B cell (primary cell): Measurements from ENCODE around the gene PHACTR3. TPM values are rescaled to one million over a fixed set of nuclear protein-coding genes. Genes with fewer than 3 reads are reported as not detected.

Experiments
- ATAC-seq: fragments of 200-7000 bp; cut with Tn5 transposase; one replicate; pipeline ENCODE4 v1.10.0; 2021; ENCODE audit warnings: low read depth, mild to moderate bottlenecking, moderate number of reproducible peaks, moderate library complexity
- CTCF ChIA-PET: fragments of 350-600 bp; sonication (Branson Sonifier 250); formaldehyde crosslinking; loops from one replicate; lab custom pipeline; 2021; ENCODE audit warnings: antibody characterized with exemption, inconsistent platforms; lab: Charles Lee
- POLR2A ChIA-PET: fragments of 350-600 bp; sonication (Branson Sonifier 250); formaldehyde crosslinking; loops from one replicate; lab custom pipeline; 2021; ENCODE audit warnings: antibody characterized with exemption; lab: Charles Lee
- DNase-seq: peaks from one replicate; pipeline ENCODE4 v3.0.0; 2013
- H2AFZ ChIP-seq: 2 replicates; pipeline ENCODE4 v1.6.1; 2012; ENCODE audit warnings: mild to moderate bottlenecking, low read depth, low read length; ENCODE audit not compliant: insufficient read depth, poor library complexity, severe bottlenecking
- H3K27ac ChIP-seq, 2 donors: 1 replicate in 1 of 2; 2 replicates in 1 of 2; pipeline ENCODE4 v1.5.1; 2012 to 2013; ENCODE audit warnings: low read length in 2 of 2, mild to moderate bottlenecking in 2 of 2, moderate library complexity in 1 of 2
- H3K27me3 ChIP-seq, 4 experiments: fragments of 200-600 bp in 1 of 4; sonication (generic) in 1 of 4; replicated peaks in 1 of 4; 1 replicate in 2 of 4; 2 replicates in 2 of 4; pipeline versions ENCODE4 v1.6.1 to v1.7.0; 2013 to 2016; ENCODE audit warnings: low read length in 3 of 4, mild to moderate bottlenecking in 2 of 4, mixed read lengths in 1 of 4, moderate library complexity in 1 of 4; ENCODE audit not compliant: insufficient read depth in 4 of 4, control insufficient read depth in 3 of 4; ENCODE audit errors: control extremely low read depth in 1 of 4
- H3K36me3 ChIP-seq, 2 experiments: replicated peaks in 1 of 2; 1 replicate in 1 of 2; 2 replicates in 1 of 2; pipeline versions ENCODE4 v1.6.1 to v1.7.1; 2013; ENCODE audit warnings: low read length in 1 of 2; ENCODE audit not compliant: insufficient read depth in 2 of 2, control insufficient read depth in 1 of 2; ENCODE audit errors: control extremely low read depth in 1 of 2, extremely low read depth in 1 of 2
- H3K4me1 ChIP-seq, 2 donors: fragments of 200-600 bp in 1 of 2; sonication (generic) in 1 of 2; 1 replicate in 1 of 2; 2 replicates in 1 of 2; pipeline versions ENCODE4 v1.5.1 to v1.6.1; 2013 to 2017; ENCODE audit warnings: low read length in 2 of 2; ENCODE audit not compliant: control insufficient read depth in 2 of 2, insufficient read depth in 2 of 2
- H3K4me2 ChIP-seq: replicated peaks from 2 replicates; pipeline ENCODE3; 2012; ENCODE audit warnings: mild to moderate bottlenecking, low read depth, low read length; ENCODE audit not compliant: poor library complexity, severe bottlenecking
- H3K4me3 ChIP-seq, 5 experiments: fragments of 200-600 bp in 1 of 5; sonication (generic) in 1 of 5; 1 replicate in 3 of 5; 2 replicates in 2 of 5; pipeline versions ENCODE4 v1.5.1 to v1.7.0; 2011 to 2016; ENCODE audit warnings: low read length in 4 of 5, mild to moderate bottlenecking in 4 of 5, low read depth in 2 of 5, control low read depth in 1 of 5, moderate library complexity in 1 of 5; ENCODE audit not compliant: insufficient read depth in 1 of 5; ENCODE audit errors: control extremely low read depth in 1 of 5, extremely low read depth in 1 of 5
- H3K79me2 ChIP-seq: fragments of 200-600 bp; sonication (generic); one replicate; pipeline ENCODE4 v1.6.0; 2016; ENCODE audit warnings: low read length; ENCODE audit not compliant: control insufficient read depth, insufficient read depth
- H3K9ac ChIP-seq: fragments of 200-600 bp; sonication (generic); 2 replicates; pipeline ENCODE4 v1.6.1; 2017; ENCODE audit warnings: mild to moderate bottlenecking, low read length, moderate library complexity
- H3K9me3 ChIP-seq, 3 donors: one replicate each; pipeline versions ENCODE4 v1.6.1 to v1.7.1; 2013; ENCODE audit warnings: low read length in 2 of 3; ENCODE audit not compliant: control insufficient read depth in 2 of 3, insufficient read depth in 1 of 3; ENCODE audit errors: control extremely low read depth in 1 of 3
- H4K20me1 ChIP-seq: 2 replicates; pipeline ENCODE4 v1.6.0; 2012; ENCODE audit warnings: mild to moderate bottlenecking, low read length; ENCODE audit not compliant: insufficient read depth, control insufficient read depth, poor library complexity, severe bottlenecking
- H3K27ac Mint-ChIP-seq: one replicate; pipeline ENCODE4 v1.8.0; 2021; ENCODE audit warnings: mixed read lengths
- H3K27me3 Mint-ChIP-seq: one replicate; pipeline ENCODE4 v1.8.0; 2021; ENCODE audit warnings: mixed read lengths
- H3K4me1 Mint-ChIP-seq: one replicate; pipeline ENCODE4 v1.8.0; 2021; ENCODE audit warnings: mixed read lengths
- H3K4me3 Mint-ChIP-seq: one replicate; pipeline ENCODE4 v1.8.0; 2021; ENCODE audit warnings: mixed read lengths
- H3K9me3 Mint-ChIP-seq: one replicate; pipeline ENCODE4 v1.8.0; 2022; ENCODE audit warnings: mixed read lengths; ENCODE audit not compliant: insufficient read depth
- CTCF ChIP-seq: fragments of 200-600 bp; IDR thresholded peaks from one replicate; pipeline ENCODE4 v1.8.0; 2022; ENCODE audit warnings: antibody characterized with exemption, mild to moderate bottlenecking
- EZH2 ChIP-seq: IDR thresholded peaks from 2 replicates; pipeline ENCODE4 v1.6.1; 2012; ENCODE audit warnings: borderline replicate concordance, low read depth, mild to moderate bottlenecking, moderate library complexity, low read length; ENCODE audit not compliant: insufficient read depth, poor library complexity, severe bottlenecking
- WGBS: methylation state at CpG from one replicate; pipeline ENCODE4 v1.1.5; 2013; ENCODE audit warnings: missing lambda C conversion rate; ENCODE audit not compliant: insufficient coverage; 5-methylcytosine and 5-hydroxymethylcytosine counted together
- intact Hi-C: fragments of 100-400 bp; cut with micrococcal nuclease; formaldehyde crosslinking; loops from one replicate; pipeline ENCODE4 v1.10.0; 2022
- polyA plus RNA-seq: library from polyadenylated mRNA; depleted of rRNA; stranded (reverse); fragments of >200 nt; gene quantifications from 2 replicates; pipeline ENCODE4 v1.2.3, GENCODE V29; 2012
- total RNA-seq, 2 donors: library from RNA; stranded (reverse); fragments of 120-200 nt in 1 of 2; gene quantifications; 1 replicate in 1 of 2; 2 replicates in 1 of 2; pipeline versions ENCODE4 v1.2.3 to v1.2.4, GENCODE V29; 2013 to 2022

PHACTR3 gene
- total and polyA plus RNA-seq, 2 donors (not counting 1 experiment from before 2014, with no cell fraction given), result not detected

- no peaks in the 10 kb centered on the region for H3K9me3 Mint-ChIP-seq
- H4K20me1 ChIP-seq, result no peaks in the 10 kb centered on the region
- intact Hi-C loops, result no loop called here
- no peak overlapping the region for H3K4me3 Mint-ChIP-seq
- peaks cover 0 to 13% (median 0%) of the 10 kb centered on the region in 3 donors for H3K9me3 ChIP-seq
- no peak overlapping the region for H3K27ac ChIP-seq
- H2AFZ ChIP-seq, result no peak overlapping the region
- no peak for ATAC-seq
- H3K9ac ChIP-seq, result no peak overlapping the region
- no peaks in the 10 kb centered on the region for H3K79me2 ChIP-seq
- WGBS, result 15% methylated on average over 10 of the region's 26 CpGs
- no peak overlapping the region for H3K4me3 ChIP-seq
- CTCF ChIA-PET, result no interaction called here
- TF ChIP-seq CTCF (no peak), EZH2 (no peak)
- no peak for DNase-seq
- H3K4me1 Mint-ChIP-seq, result peaks cover 1% of the 10 kb centered on the region
- no peaks in the 10 kb centered on the region for H3K36me3 ChIP-seq
- H3K4me2 ChIP-seq, result no peak overlapping the region
- POLR2A ChIA-PET, result no interaction called here
- peaks cover 53% of the 10 kb centered on the region for H3K27me3 Mint-ChIP-seq
- H3K27ac Mint-ChIP-seq, result no peak overlapping the region
- H3K4me1 ChIP-seq, result no peaks in the 10 kb centered on the region
- H3K27me3 ChIP-seq, result peaks cover 0 to 30% (median 2%) of the 10 kb centered on the region in 4 experiments
These were observed 1.4 kb downstream of the PHACTR3 start for GRCh38 chr20:59605601-59606364.

GRCh38 chr20:59606566-59606965 lies 2.2 kb downstream of the PHACTR3 start:
- H3K9me3 ChIP-seq, result peaks cover 0 to 13% (median 0%) of the 10 kb centered on the region in 3 donors
- no peaks in the 10 kb centered on the region for H3K4me1 ChIP-seq
- no peak overlapping the region for H2AFZ ChIP-seq
- Mint-ChIP-seq H3K27ac (no peak overlapping the region), H3K27me3 (peaks cover 50% of the 10 kb centered on the region), H3K9me3 (no peaks in the 10 kb centered on the region), H3K4me3 (no peak overlapping the region), H3K4me1 (peaks cover 1% of the 10 kb centered on the region)
- ATAC-seq, result no peak
- H3K36me3 ChIP-seq, result no peaks in the 10 kb centered on the region
- POLR2A ChIA-PET, result no interaction called here
- CTCF ChIA-PET, result no interaction called here
- intact Hi-C loops, result no loop called here
- no peak overlapping the region for H3K4me2 ChIP-seq
- H4K20me1 ChIP-seq, result no peaks in the 10 kb centered on the region
- no peak overlapping the region for H3K9ac ChIP-seq
- H3K79me2 ChIP-seq, result no peaks in the 10 kb centered on the region
- H3K27me3 ChIP-seq, result peaks cover 0 to 30% (median 2%) of the 10 kb centered on the region in 4 experiments
- no peak overlapping the region for H3K27ac ChIP-seq
- WGBS, result 87% methylated on average over 3 of the region's 4 CpGs
- no peak for DNase-seq
- no peak for TF ChIP-seq EZH2
- no peak for TF ChIP-seq CTCF
- H3K4me3 ChIP-seq, result no peak overlapping the region
